ENCODE measurements around the gene ESR2.

DNA sequence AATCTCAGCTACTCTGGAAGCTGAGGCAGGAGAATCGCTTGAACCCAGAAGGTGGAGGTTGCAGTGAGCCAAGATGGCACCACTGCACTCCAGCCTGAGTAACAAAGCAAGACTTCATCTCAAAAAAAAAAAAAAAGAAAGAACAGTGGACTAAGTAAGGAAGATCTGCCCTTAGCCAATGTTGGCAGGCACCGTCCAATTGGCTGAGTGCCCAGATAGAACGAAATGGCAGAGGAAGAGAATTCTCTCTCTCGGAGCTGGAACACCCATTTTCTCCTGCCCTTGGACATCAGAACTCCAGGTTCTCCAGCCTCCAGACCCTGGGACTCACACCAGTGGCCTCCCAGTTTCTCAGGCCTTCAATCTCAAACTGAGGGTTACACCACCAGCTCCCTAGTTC lies 49.9 kb downstream of the ESR2 start:
- no peak for TF ChIP-seq POLR2A (IDR thresholded peaks at IDR 0.05; ENCODE audit: low read depth, low read length)
- TF ChIP-seq, protein P1, sequence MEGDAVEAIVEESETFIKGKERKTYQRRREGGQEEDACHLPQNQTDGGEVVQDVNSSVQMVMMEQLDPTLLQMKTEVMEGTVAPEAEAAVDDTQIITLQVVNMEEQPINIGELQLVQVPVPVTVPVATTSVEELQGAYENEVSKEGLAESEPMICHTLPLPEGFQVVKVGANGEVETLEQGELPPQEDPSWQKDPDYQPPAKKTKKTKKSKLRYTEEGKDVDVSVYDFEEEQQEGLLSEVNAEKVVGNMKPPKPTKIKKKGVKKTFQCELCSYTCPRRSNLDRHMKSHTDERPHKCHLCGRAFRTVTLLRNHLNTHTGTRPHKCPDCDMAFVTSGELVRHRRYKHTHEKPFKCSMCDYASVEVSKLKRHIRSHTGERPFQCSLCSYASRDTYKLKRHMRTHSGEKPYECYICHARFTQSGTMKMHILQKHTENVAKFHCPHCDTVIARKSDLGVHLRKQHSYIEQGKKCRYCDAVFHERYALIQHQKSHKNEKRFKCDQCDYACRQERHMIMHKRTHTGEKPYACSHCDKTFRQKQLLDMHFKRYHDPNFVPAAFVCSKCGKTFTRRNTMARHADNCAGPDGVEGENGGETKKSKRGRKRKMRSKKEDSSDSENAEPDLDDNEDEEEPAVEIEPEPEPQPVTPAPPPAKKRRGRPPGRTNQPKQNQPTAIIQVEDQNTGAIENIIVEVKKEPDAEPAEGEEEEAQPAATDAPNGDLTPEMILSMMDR (IDR thresholded peaks at IDR 0.05; ENCODE audit: extremely low read depth in 1 of 2, insufficient read depth in 1 of 2, low read depth in 1 of 2, low read length in 2 of 2) = no peak
- no peak for TF ChIP-seq JUN (IDR thresholded peaks at IDR 0.05; ENCODE audit: borderline replicate concordance, insufficient read depth, insufficient read length, low read depth)
- TF ChIP-seq EZH2 (IDR thresholded peaks at IDR 0.05; ENCODE audit: borderline replicate concordance, low read depth, low read length, severe bottlenecking) = no peak
- TF ChIP-seq POLR2AphosphoS5 (IDR thresholded peaks at IDR 0.05; ENCODE audit: insufficient read depth, low read depth, low read length) = no peak
- TF ChIP-seq MYC (IDR thresholded peaks at IDR 0.05; ENCODE audit: low read depth, low read length) = no peak
- TF ChIP-seq, protein P2, sequence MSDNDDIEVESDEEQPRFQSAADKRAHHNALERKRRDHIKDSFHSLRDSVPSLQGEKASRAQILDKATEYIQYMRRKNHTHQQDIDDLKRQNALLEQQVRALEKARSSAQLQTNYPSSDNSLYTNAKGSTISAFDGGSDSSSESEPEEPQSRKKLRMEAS (IDR thresholded peaks at IDR 0.05; ENCODE audit: insufficient read depth, insufficient read length) = no peak
- TF ChIP-seq GATA2 (IDR thresholded peaks at IDR 0.05; ENCODE audit: insufficient read depth, insufficient read length, low read depth, low read length) = no peak
